SK-N-MC (cell line): ENCODE results near the gene PDCD10.

Experiments
- EZH2 ChIP-seq: fragments of 200-600 bp; sonication (generic); IDR thresholded peaks from one replicate; pipeline ENCODE4 v1.6.1; 2017; ENCODE audit warnings: antibody characterized with exemption
- FOXP2 ChIP-seq: optimal IDR thresholded peaks from 2 replicates; pipeline ENCODE3; 2011; ENCODE audit warnings: mild to moderate bottlenecking, moderate library complexity; ENCODE audit not compliant: insufficient read depth; ENCODE audit errors: extremely low read length, control extremely low read depth
- POLR2AphosphoS5 ChIP-seq: IDR thresholded peaks from 2 replicates; pipeline ENCODE4 v1.6.1; 2012; ENCODE audit warnings: mild to moderate bottlenecking, low read depth, low read length, borderline replicate concordance

GRCh38 chr3:167712445-167712844, 22.2 kb downstream of the PDCD10 start:
- TF ChIP-seq EZH2 (no peak), POLR2AphosphoS5 (no peak), FOXP2 (no peak)
